ENCODE results near the gene SV2B. TPM values are rescaled to one million over a fixed set of nuclear protein-coding genes. Genes with fewer than 3 reads are reported as not detected.

SV2B gene
- polyA plus RNA-seq, 2 of the 4 experiments (the other 2 are of a cell fraction) = 0.05 TPM; not detected in 1

GRCh38 chr15:91275844-91276243 lies 175.8 kb downstream of the SV2B start:
- WGBS (ENCODE audit: missing lambda C conversion rate) = 28% methylated on average over 1 of the region's 1 CpG
- POLR2A ChIA-PET = no interaction called here
- no peak for ATAC-seq

GRCh38 chr15:91278951-91279350 lies 178.9 kb downstream of the SV2B start:
- H3K4me2 ChIP-seq = no peak overlapping the region
- peaks cover 22% of the 10 kb centered on the region; the same call in 2 of the 3 replicates for H3K9me3 ChIP-seq
- TF ChIP-seq JUNB (IDR thresholded peaks at IDR 0.05) = no peak
- no peak for TF ChIP-seq KDM5A (IDR thresholded peaks at IDR 0.05)
- TF ChIP-seq PBX3 (IDR thresholded peaks at IDR 0.05) = no peak
- no peak for TF ChIP-seq NR3C1 (IDR thresholded peaks at IDR 0.05)
- no peak for TF ChIP-seq EHF (CRISPR knock-in tag; IDR thresholded peaks at IDR 0.05)
- no peak for TF ChIP-seq MAX (IDR thresholded peaks at IDR 0.05)
- no peak for TF ChIP-seq CHD4 (IDR thresholded peaks at IDR 0.05; ENCODE audit: borderline replicate concordance)
- no peak for TF ChIP-seq ESRRA (IDR thresholded peaks at IDR 0.05; ENCODE audit: borderline replicate concordance, low read length)
- no peak for TF ChIP-seq FOXS1 (CRISPR knock-in tag; IDR thresholded peaks at IDR 0.05)
- TF ChIP-seq NPAS2 (CRISPR knock-in tag; IDR thresholded peaks at IDR 0.05; ENCODE audit: borderline replicate concordance) = no peak
- TF ChIP-seq MAZ (IDR thresholded peaks at IDR 0.05; ENCODE audit: borderline replicate concordance, low read depth, low read length) = no peak
- TF ChIP-seq REST (IDR thresholded peaks at IDR 0.05) = no peak
- no peak for TF ChIP-seq ZSCAN20 (CRISPR knock-in tag; IDR thresholded peaks at IDR 0.05)
- no peak for TF ChIP-seq HDAC2 (IDR thresholded peaks at IDR 0.05)
- TF ChIP-seq EHMT2 (IDR thresholded peaks at IDR 0.05; ENCODE audit: low read depth) = no peak
- no peak for TF ChIP-seq ZFP36 (IDR thresholded peaks at IDR 0.05; ENCODE audit: borderline replicate concordance, partially characterized antibody)
- TF ChIP-seq EP300 (IDR thresholded peaks at IDR 0.05) = no peak
- no peak for TF ChIP-seq ZC3H11A (IDR thresholded peaks at IDR 0.05)
- no peak for TF ChIP-seq CHD2 (IDR thresholded peaks at IDR 0.05; ENCODE audit: low read length, partially characterized antibody)
- no peak for TF ChIP-seq PHF8 (IDR thresholded peaks at IDR 0.05; ENCODE audit: borderline replicate concordance, low read depth)
- no peak overlapping the region for H3K27ac ChIP-seq
- DNase-seq (ENCODE audit: low read depth in 1 of 2, low spot score in 1 of 2) (no peak), ATAC-seq (no peak), FAIRE-seq (no peak)
- no peak overlapping the region for H3K4me3 ChIP-seq
- 30% methylated on average over 2 of the region's 2 CpGs for WGBS (ENCODE audit: missing lambda C conversion rate)
- no peaks in the 10 kb centered on the region for H3K4me1 ChIP-seq
- ChIA-PET CTCF (interaction anchor here (0.8 to 3.0 kb wide), 7 partner anchors 7 to 344 kb away, joined by 3 to 11 read pairs (median 5); no protein-coding TSS in a partner anchor), POLR2A (no interaction called here)

More at GRCh38 chr15:91275844-91276243, 175.8 kb downstream of the SV2B start:
- Histone ChIP-seq H3K4me1 (no peaks in the 10 kb centered on the region), H3K4me3 (no peak overlapping the region), H3K9me3 (peaks cover 22% of the 10 kb centered on the region; the same call in 2 of the 3 replicates), H3K4me2 (no peak overlapping the region), H3K27ac (no peak overlapping the region)
- CTCF ChIA-PET = interaction anchor here (0.8 to 2.2 kb wide), 3 partner anchors 19 to 319 kb away, joined by 3 to 11 read pairs (median 4); no protein-coding TSS in a partner anchor
- DNase-seq (ENCODE audit: low read depth in 1 of 2, low spot score in 1 of 2) = no peak
- TF ChIP-seq SMC3 (IDR thresholded peaks at IDR 0.05) (no peak), CHD4 (IDR thresholded peaks at IDR 0.05; ENCODE audit: borderline replicate concordance) (no peak), HDAC2 (IDR thresholded peaks at IDR 0.05) (no peak), CBX2 (IDR thresholded peaks at IDR 0.05; ENCODE audit: borderline replicate concordance, low read depth) (no peak), USF2 (IDR thresholded peaks at IDR 0.05) (no peak), HOXA7 (CRISPR knock-in tag; IDR thresholded peaks at IDR 0.05) (no peak), ZFP36 (IDR thresholded peaks at IDR 0.05; ENCODE audit: borderline replicate concordance, partially characterized antibody) (no peak), CBX8 (IDR thresholded peaks at IDR 0.05) (no peak), PBX3 (IDR thresholded peaks at IDR 0.05) (no peak), BHLHE40 (IDR thresholded peaks at IDR 0.05; ENCODE audit: low read depth, low read length) (no peak), FOXS1 (CRISPR knock-in tag; IDR thresholded peaks at IDR 0.05) (no peak), TP53 (CRISPR knock-in tag; IDR thresholded peaks at IDR 0.05) (no peak)
- FAIRE-seq = no peak
